NOMO-1 (cell line): Measurements from ENCODE around the gene LDB2.

ENCODE experiments used
- DNase-seq, 2 experiments: peaks; one replicate each; lab custom pipeline; 2025; ENCODE audit not compliant: unreplicated experiment in 2 of 2; lab: John Stamatoyannopoulos, UW

LDB2 gene

DNA sequence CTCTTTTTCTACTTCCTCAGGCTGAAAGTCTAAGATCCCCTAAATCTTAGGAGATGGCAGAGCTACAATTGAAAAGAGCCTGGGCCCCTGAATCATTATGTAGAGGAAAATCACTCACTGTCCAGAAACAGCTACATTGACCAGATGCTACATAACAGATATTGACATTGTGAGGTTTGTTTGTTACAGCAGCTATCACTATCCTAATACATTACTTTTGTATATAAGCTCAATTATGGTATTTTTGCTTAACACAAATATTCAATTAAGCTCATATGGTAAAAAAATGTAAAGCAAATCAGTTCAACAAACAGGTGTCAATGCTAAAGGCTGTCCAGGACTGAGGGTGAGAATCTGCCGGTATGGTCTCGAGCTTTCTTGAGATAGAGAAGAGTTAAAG is 89.4 kb downstream of the LDB2 start:
- no peak for DNase-seq

DNA sequence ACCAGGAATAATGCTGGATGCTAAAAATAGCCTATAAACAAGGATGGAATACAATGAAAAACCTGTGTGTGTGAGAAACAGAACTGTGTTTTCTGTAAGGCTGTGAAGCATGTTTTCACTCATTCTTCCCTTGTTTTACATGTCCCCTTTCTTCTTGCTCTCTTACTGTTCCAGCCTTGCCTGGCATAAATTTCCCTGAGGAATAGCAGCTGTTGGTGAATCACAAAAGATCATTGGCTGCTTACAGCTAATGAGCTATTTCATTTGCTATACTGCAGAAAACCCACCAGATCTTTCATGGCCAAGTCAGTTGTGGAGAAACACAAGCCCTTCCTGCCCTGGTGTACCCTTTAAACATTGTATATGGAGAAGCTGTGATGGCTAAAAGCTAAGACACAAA is 91.1 kb downstream of the LDB2 start:
- DNase-seq, result no peak

DNA sequence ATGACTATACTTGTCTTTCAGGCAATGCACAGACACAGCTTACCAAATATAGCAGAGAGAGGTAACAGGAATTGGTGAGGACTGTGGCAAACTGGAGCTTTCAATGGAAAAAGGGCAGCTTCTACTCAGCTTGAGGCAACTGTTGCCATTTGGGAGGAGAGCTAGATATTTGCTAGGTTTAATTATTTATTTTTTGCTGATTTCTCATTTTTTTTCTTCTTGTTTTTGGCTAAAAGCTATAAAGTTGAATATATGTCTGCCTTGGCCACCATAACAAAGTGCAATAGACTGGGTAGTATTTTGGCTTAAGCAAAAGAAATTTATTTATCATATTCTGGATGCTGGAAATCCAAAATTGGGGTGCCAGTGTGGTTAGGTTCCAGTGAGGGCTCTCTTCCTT is 93.9 kb downstream of the LDB2 start:
- no peak for DNase-seq

DNA sequence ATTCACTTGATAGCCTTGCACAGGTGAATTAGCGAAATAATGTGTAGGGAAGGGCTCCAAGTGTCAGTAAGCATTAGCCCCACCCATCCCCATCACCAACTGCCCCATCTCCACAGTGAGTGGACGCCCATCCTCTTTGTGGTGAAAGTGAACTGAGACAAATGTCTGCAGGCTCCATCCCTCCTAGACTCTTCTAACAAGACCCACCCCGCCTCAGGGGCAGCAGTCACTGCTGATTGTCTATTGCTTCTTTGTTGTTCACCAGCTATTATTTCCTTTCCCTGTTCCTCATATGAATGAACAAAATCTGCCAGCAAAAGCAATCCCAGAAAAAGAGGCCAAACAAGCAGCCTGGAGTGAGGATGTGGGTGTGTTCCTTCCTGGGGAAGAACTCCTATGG is 96.4 kb downstream of the LDB2 start:
- DNase-seq, result no peak

DNA sequence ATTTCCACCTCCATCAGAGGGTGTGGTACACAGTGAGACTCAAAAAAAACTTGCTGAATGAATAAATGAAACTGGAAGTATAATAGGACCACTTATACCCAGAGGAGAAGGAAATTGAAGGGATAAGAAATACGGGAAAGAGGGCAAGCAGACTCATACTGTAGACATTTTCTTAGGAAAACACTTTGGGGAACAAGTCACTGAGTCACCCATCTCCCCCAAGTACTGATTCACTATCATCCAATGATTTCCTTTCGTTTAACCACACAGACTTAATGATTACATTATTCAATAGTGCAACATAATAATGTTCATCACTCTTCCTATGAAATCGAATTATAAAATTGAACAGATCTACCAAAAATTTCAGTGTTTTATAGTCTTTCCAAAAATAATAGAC is 97.1 kb downstream of the LDB2 start:
- DNase-seq, result no peak

DNA sequence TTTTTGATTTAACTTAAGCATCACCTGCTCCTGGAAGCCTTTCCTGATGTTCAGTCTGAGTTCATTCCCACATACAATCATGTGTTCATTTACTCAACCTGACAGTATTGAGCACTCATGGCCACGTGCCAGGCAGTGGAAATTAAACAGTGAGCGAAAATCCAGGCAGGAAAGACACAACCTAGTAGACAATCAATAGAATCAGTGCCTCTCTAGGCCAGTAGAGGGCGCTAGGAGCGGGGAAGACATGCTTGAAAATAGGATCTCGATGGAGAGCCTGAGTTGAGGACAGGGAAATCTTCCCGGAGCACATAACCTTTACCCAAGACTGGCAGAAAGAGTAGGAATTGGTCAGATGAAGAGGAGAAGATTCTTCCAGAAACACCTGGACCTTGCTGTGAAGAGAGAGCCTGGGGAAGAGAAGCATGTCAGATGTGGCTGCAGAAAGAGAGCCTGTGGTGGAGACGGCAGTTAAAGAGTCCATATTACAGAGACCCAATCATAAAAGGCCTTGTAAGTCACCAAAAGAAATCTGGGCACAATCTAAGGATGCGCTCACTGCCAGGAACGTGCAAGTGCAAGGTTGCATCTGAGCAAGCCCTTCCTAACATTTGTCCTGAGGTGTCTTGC is 103.5 kb downstream of the LDB2 start:
- DNase-seq, result peak in 1 of 2 experiments; percentile 18

DNA sequence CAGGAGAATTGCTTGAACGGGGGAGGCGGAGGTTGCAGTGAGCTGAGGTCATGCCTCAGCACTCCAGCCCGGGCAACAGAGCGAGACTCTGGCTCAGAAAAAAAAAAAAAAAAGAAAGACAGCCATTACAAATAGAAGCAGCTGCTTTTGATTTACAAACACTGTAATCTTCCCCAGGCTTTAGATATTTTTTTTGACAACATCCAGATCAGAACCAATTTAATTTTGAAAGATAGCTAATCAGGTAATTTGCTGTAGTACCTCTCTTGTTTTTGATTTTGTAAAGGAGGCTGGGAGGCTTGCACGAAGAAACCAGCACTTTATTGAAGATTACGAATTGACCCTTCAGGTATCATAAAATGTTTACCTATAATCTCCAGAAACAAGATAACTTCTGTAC is 107.0 kb downstream of the LDB2 start:
- no peak for DNase-seq

DNA sequence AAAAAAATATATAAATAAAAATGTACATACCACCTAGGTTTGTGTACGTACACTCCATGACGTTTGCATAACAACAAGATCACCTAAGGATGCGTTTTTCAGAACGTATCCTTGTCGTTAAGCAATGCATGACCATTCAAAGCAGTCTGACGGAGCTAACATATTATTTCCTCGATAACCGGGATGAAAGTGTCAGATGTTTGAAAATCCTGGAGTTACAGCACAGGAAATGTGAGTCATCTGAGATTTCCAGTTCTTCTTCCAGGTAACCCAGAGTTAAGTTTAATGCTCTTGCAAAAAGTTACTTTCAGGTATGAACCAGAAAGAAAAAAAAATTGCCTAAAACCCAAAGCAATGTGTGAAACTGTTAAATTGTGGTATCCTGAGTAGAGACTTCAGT is 107.9 kb downstream of the LDB2 start:
- no peak for DNase-seq

DNA sequence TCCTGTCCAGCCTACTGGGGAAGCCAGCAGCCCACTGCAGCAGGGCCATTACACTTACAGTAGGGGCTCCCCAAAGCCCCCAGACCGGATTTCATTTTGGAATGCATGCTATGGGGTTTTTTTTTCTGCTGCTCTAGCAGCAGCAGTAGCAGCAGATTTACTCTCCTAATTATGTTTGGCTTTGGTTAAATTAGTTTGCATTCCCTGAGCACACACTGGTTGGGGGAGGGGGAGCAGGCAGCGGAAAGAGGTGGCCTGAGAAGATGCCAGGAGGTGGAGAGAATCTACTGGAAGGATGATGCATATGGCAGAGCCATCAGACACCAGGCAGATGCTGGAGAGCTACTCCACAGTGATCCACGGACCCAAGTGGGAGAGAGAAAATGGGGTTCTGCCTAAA is 109.6 kb downstream of the LDB2 start:
- no peak for DNase-seq

DNA sequence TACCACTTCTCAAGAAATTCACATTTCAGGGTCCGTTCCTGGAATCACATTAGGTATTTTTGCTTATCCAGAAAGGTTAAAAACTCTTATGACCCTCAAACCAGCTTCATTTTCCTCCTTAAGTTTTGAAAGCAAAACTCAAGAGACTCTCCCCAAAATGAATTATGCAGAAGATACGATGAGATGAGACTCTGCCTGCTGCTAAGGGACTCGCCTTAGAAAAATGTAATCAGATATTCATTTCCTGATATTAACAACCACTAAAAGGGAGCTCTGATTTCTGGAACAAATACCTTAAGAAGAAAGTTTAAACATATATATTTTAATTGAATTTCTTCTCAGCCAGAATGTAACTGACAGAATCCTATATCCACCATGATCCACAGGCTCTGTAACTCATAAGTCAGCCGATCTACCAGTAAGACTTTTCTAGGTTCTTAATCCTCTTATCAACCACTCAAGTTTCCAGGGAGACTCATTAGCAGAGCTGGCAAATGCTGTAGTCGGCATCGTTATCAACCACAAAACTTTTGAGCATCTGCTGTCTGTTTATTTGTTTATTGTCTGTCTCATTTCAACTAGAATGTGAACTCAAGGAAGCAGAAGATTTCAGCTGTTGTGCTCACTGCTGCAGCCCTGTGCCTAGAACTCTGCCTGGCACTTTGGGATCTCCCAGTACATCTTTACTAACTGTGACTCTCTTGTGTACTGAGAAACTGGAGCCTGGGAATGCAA is 112.5 kb downstream of the LDB2 start:
- DNase-seq, result no peak

DNA sequence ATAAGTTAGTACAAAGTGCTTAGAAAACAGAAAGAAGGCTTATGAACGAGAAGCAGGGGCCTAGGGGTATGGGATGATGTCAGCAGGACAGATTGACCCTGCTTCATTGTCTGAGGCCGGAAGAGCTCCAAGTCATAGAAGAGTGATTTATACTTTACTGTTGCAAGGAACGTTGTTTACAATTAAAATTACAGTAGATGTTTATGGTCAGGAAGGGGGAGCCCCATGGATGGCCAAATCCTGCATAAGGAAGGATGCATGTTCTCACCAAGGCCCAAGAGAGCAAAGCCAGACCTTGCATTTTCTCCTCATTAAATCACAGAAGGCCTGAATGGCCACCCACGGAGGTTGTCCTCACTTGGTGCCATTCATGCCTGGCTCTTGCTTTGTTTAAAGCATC is 115.3 kb downstream of the LDB2 start:
- DNase-seq, result no peak

DNA sequence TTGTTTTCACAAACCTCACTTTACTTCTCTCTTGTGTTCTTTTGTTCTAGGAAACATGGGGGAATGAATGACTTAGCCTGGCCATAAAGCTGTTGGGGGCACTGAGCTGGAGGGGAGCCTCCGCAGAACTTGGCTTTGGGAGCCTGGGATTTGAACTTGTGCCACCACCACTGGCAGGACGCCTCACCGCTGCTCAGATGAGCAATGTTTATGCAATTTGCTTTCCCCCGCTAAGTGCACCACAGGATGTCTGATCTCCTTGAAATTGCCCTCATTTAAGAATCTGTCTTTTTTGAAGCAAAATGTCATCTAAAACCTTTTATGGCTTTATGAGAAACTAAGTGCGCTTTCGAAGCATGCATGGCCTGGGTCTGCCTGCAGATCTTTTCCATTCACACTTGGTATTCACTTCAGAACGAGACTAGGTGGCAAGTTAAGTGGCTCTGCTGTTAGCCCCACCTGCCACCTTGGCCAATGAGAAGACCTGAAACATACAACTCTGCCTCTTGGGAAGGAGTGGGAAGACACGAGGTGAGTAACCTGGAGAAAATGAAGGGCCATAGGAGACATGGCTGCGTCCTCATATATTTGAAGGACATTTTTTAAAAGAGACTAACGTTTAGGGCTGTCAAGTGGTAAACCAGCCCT is 119.3 kb downstream of the LDB2 start:
- no peak for DNase-seq

DNA sequence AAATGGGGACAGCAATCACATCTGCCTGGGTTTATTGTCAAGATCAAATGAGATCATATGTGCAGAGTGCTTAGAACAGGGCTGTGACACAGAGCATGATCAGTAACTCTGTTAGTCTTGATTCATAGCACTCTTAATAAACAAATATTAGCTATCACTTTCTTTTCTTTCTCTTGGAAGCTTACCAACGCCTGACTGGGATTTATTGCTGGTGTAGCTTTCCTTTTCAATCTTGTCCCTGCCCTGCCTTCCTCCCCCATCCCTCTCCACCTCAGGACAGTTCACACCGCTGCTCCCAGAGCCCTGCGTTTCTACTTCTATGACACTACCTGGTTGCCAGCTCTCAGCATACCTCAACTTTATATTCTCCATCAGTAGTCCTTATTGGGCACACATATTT is 120.7 kb downstream of the LDB2 start:
- DNase-seq, result no peak

DNA sequence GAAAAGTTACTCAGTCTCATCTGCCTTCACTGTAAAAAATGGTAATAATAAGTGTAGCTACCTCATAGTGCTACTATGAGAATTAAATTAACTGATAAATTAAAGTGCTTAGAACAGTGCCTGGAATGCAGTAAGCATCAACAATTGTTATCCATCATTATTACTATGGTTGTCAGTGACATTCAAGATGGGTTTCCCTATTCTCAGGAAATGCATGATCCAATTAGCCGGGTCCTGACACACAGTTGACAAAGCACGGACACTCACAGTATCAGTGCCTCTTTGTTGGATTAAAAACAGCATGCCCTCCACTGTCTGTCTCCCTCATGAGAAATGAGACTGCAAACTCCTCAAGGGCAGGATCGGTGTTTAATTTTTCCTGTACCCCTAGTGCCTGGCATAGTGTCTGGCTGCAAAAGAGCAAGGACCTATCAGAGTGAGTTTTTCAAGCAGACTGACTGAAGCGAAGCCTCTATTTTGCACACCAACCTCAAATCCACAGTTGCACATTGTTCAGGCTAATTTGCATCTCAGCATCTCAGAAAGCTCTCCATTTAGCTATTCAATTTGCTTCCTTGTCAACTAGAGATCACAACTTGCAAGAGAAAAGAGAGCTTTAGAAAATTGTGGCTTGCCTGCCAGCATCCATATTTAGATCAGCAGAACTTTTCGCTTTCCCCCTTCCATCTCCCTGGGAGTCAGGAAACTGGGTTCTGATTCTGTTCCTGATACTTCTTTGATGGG is 122.9 kb downstream of the LDB2 start:
- DNase-seq, result no peak

DNA sequence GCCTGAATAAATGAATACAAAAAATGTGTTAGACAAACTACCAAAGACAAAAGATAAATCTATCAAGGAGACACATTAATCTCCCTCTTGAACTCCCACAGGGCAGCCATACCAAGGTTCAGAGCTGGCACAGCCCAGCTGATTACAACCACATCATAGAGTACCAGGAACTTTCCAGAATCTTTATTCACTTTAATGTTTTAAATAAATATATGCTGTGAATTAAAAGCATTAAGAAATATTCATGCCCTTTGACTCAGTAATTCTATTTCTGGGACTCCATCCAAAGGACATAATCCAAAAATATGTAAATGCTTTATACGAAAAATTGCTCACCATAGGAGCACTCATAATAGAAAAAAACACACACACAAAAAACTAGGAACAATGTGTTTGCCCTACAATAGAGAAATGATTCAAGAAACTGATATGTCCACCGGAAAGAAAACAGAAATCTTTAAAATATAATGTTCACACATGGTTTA is 126.0 kb downstream of the LDB2 start:
- DNase-seq, result no peak

DNA sequence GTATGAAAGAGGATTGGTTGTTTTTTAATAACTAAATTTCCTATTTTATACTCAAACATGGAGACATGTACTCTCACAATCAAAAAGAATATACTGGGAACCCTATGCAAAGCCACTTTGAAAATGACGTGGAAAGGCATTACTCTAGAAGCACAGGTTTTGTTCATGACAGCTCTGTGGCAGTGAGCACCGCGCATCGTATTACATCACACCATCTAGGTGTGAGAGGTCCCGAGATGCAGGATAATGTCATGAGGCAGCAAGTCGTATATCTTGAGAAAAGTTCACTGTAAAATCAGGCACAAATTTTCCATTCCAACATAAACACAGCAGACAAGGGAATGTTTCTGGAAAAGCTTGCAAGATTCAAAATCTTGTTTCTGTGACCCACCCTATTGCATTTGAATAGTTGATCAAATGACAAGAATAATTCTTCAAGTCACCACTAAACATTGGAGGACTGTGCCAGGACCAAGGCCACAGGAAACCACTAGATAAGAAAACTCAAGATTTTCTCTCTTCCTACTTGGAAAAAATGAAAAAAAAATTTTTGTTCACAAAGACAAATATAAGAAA is 127.6 kb downstream of the LDB2 start:
- DNase-seq, result no peak

DNA sequence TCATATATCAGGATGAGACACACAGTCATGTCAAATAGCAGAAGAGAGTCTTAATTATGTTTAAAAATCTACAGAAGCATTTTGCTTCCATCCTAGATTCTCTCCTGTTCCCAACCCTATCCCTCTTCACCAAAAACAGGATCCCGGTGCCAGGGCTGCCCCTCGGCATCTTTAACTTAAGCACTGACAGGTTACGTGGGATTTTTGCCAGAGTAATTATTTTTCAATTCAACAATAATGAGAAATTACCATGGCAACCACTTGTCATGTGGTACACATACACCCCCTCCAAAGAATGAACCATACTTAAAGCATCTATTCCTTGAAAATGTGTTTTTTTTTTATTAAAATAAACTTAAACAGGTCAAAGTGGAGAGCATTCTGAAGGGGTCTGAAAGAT is 130.6 kb downstream of the LDB2 start:
- no peak for DNase-seq

DNA sequence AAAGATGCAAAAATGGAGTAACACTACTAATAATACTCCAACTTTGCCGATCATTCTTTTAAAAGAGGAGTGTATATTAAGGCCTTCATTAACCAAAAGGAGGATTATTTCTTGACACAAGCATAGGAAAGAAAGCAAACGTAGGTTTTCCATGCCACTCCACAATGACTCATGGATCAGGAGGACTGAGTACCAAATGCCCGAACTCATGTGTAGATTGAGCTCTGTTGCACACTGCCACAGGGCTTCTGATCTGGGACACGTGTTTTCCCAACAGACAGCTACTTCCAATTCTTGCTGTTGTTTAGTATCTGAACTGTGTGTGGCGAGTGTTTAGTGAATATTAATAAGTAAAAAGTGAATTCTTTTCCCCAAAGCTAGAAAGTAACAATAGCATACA is 131.2 kb downstream of the LDB2 start:
- no peak for DNase-seq

DNA sequence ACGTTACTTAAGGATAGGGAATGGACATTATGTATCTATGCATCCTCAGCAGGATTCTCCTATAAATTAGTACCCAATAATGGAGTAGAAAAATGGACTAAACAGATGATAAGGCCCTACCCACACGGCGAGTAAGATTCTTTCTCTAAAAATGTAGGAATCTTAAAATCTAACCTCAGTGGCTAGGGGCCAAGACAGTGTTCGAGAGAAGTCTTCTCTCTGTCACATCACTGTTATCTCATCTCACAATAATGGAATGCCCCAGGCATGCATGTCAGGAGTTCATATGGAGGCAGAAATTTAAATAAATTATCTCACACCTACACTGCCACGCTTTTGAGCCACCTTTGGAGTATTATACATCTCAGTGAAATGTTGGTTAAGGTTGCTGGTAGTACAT is 132.9 kb downstream of the LDB2 start:
- DNase-seq, result no peak

DNA sequence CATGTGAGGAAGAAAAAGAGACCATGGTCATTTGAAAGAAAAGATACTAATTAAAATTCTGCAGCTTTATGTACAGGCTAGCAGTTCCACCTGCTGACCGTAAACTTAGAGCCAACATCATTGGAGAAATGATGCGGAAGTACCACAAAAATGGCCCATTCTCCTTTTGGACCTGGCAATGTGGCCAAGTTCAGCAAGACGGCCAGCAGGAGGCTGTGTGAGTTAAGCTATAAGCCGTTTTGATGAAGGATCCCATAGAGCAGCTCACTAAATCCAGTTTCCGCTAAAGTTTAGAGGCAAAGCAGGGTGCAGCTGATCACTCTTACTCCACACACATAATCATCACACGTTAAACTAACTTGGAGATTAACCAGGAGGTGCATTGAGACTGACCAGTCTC is 133.8 kb downstream of the LDB2 start:
- DNase-seq, result no peak
